SK-N-SH treated with all-trans-retinoic acid at 6 μM for 48 hours (cell line): Measurements from ENCODE around the gene INPP4B.

ENCODE experiments used
- ARNTL ChIP-seq: fragments of 450-650 bp; formaldehyde crosslinking; IDR thresholded peaks from 2 replicates; pipeline ENCODE4 v1.5.0; 2020; ENCODE audit warnings: low read depth, mild to moderate bottlenecking, moderate library complexity, borderline replicate concordance
- BACH2 ChIP-seq: fragments of 250-450 bp; sonication (Bioruptor Pico); IDR thresholded peaks from 2 replicates; pipeline ENCODE4 v1.9.0; 2021; ENCODE audit warnings: mild to moderate bottlenecking, borderline replicate concordance
- CREB5 ChIP-seq: fragments of 250-450 bp; sonication (Bioruptor Pico); IDR thresholded peaks from 2 replicates; pipeline ENCODE4 v1.5.1; 2020; ENCODE audit warnings: low read depth, mild to moderate bottlenecking, moderate library complexity
- CSDC2 ChIP-seq: fragments of 250-450 bp; sonication (Bioruptor Pico); IDR thresholded peaks from 2 replicates; pipeline ENCODE4 v1.5.0; 2020; ENCODE audit warnings: mild to moderate bottlenecking, moderate library complexity
- GLIS3 ChIP-seq: fragments of 250-450 bp; sonication (Bioruptor Pico); IDR thresholded peaks from 2 replicates; pipeline ENCODE4 v1.5.0; 2020; ENCODE audit warnings: mild to moderate bottlenecking, moderate library complexity
- OSR1 ChIP-seq: fragments of 250-450 bp; sonication (Bioruptor Pico); IDR thresholded peaks from 2 replicates; pipeline ENCODE4 v1.8.0; 2022; ENCODE audit warnings: moderate library complexity, mild to moderate bottlenecking, inconsistent platforms
- PATZ1 ChIP-seq: fragments of 250-450 bp; sonication (Bioruptor Pico); IDR thresholded peaks from 2 replicates; pipeline ENCODE4 v1.8.0; 2020; ENCODE audit warnings: mild to moderate bottlenecking, moderate library complexity, borderline replicate concordance
- POU6F1 ChIP-seq: fragments of 250-450 bp; sonication (Bioruptor Pico); IDR thresholded peaks from 2 replicates; pipeline ENCODE4 v1.8.0; 2021; ENCODE audit warnings: low read depth, mild to moderate bottlenecking, moderate library complexity, borderline replicate concordance
- RARB ChIP-seq: fragments of 250-450 bp; sonication (Bioruptor Pico); IDR thresholded peaks from 2 replicates; pipeline ENCODE4 v1.8.0; 2021; ENCODE audit warnings: mild to moderate bottlenecking, moderate library complexity
- SNAI2 ChIP-seq: fragments of 250-450 bp; sonication (Bioruptor Pico); IDR thresholded peaks from 2 replicates; pipeline ENCODE4 v1.5.0; 2020; ENCODE audit warnings: mild to moderate bottlenecking, moderate library complexity
- TCF4 ChIP-seq: fragments of 250-450 bp; sonication (Bioruptor Pico); IDR thresholded peaks from 2 replicates; pipeline ENCODE4 v1.8.0; 2021; ENCODE audit warnings: mild to moderate bottlenecking, moderate library complexity, borderline replicate concordance
- ZFP30 ChIP-seq: fragments of 450-650 bp; formaldehyde crosslinking; IDR thresholded peaks from 2 replicates; pipeline ENCODE4 v1.5.0; 2022; ENCODE audit warnings: mild to moderate bottlenecking, moderate library complexity

- no peak for TF ChIP-seq BACH2
- no peak for TF ChIP-seq PATZ1 (CRISPR knock-in tag)
- no peak for TF ChIP-seq OSR1 (CRISPR knock-in tag)
- no peak for TF ChIP-seq ZFP30 (CRISPR knock-in tag)
- TF ChIP-seq CREB5 (CRISPR knock-in tag), result no peak
- TF ChIP-seq SNAI2 (CRISPR knock-in tag), result no peak
- TF ChIP-seq POU6F1 (CRISPR knock-in tag), result no peak
- TF ChIP-seq CSDC2 (CRISPR knock-in tag), result no peak
- TF ChIP-seq GLIS3 (CRISPR knock-in tag), result no peak
- TF ChIP-seq TCF4, result no peak
- no peak for TF ChIP-seq RARB
- TF ChIP-seq ARNTL, result no peak
These were observed 477.0 kb downstream of the INPP4B start for GRCh38 chr4:142369141-142369540.
